Stimulated activated CD8-positive, alpha-beta memory T cell treated with anti-CD3 and anti-CD28 coated beads, Interleukin-12 subunit alpha, Interleukin-12 subunit beta, amount 100 ng/mL, for 24 hours (primary cell): ENCODE data around the gene MLYCD.

Experiments
- DNase-seq: peaks from one replicate; pipeline ENCODE4 v3.0.0-alpha.2; 2020; ENCODE audit errors: extremely low read depth

MLYCD gene

GRCh38 chr16:83898463-83899271 lies at the start of gene MLYCD:
TSS of gene MLYCD (plus strand) at chr16:83899115. CDS start at chr16:83899145, 30 bp downstream.
- DNase-seq = peak; percentile 38

- no peak for DNase-seq
Observed at GRCh38 chr16:83849421-83849820, 49.5 kb upstream of the MLYCD start.

- DNase-seq = no peak
Observed at GRCh38 chr16:83850947-83851346, 48.0 kb upstream of the MLYCD start.

- no peak for DNase-seq
Observed at GRCh38 chr16:83851473-83851872, 47.4 kb upstream of the MLYCD start.

GRCh38 chr16:83852774-83853173 lies 46.1 kb upstream of the MLYCD start:
- DNase-seq = no peak

GRCh38 chr16:83853834-83854233 lies 45.1 kb upstream of the MLYCD start:
- DNase-seq = no peak

GRCh38 chr16:83854420-83854819 lies 44.5 kb upstream of the MLYCD start:
- no peak for DNase-seq

GRCh38 chr16:83856792-83857191 lies 42.1 kb upstream of the MLYCD start:
- no peak for DNase-seq

GRCh38 chr16:83859265-83859664 lies 39.6 kb upstream of the MLYCD start:
- DNase-seq = no peak

GRCh38 chr16:83862661-83863060 lies 36.3 kb upstream of the MLYCD start:
- DNase-seq = no peak

GRCh38 chr16:83863682-83864081 lies 35.2 kb upstream of the MLYCD start:
- no peak for DNase-seq

GRCh38 chr16:83870830-83871229 lies 28.1 kb upstream of the MLYCD start:
- no peak for DNase-seq

- DNase-seq = no peak
Observed at GRCh38 chr16:83878838-83879237, 20.1 kb upstream of the MLYCD start.

GRCh38 chr16:83882163-83882885 lies 16.6 kb upstream of the MLYCD start:
- DNase-seq = no peak

GRCh38 chr16:83886199-83886971 lies 12.5 kb upstream of the MLYCD start:
- no peak for DNase-seq

GRCh38 chr16:83887080-83887479 lies 11.8 kb upstream of the MLYCD start:
- no peak for DNase-seq

GRCh38 chr16:83887564-83887963 lies 11.4 kb upstream of the MLYCD start:
- DNase-seq = no peak

GRCh38 chr16:83888672-83889044 lies 10.3 kb upstream of the MLYCD start:
- no peak for DNase-seq

GRCh38 chr16:83890359-83890758 lies 8.6 kb upstream of the MLYCD start:
- no peak for DNase-seq

GRCh38 chr16:83891742-83892141 lies 7.2 kb upstream of the MLYCD start:
- no peak for DNase-seq

GRCh38 chr16:83895243-83895642 lies 3.7 kb upstream of the MLYCD start:
- DNase-seq = no peak

- DNase-seq = no peak
Observed at GRCh38 chr16:83895942-83896341, 3.0 kb upstream of the MLYCD start.
